Left ventricle myocardium inferior (tissue), 1 donor: ENCODE measurements around the gene ERCC4. TPM values are rescaled to one million over a fixed set of nuclear protein-coding genes. Genes with fewer than 3 reads are reported as not detected.
A peak's percentile ranks its signal among the peaks of the same experiment; 100 is the strongest.

Source experiments
- DNase-seq: peaks from one replicate; pipeline ENCODE4 v3.0.0-alpha.2; 2020
- H3K27ac ChIP-seq: fragments of 200-600 bp; replicated peaks from 2 replicates; pipeline ENCODE4 v1.8.0; 2021
- H3K27me3 ChIP-seq: fragments of 200-600 bp; 2 replicates; pipeline ENCODE4 v1.8.0; 2021; ENCODE audit warnings: low read depth
- H3K36me3 ChIP-seq: fragments of 200-600 bp; 2 replicates; pipeline ENCODE4 v1.8.0; 2021
- H3K4me1 ChIP-seq: fragments of 200-600 bp; 2 replicates; pipeline ENCODE4 v1.8.0; 2021
- H3K4me3 ChIP-seq: fragments of 200-600 bp; 2 replicates; pipeline ENCODE4 v1.8.0; 2021; ENCODE audit warnings: mild to moderate bottlenecking, moderate library complexity
- H3K9me3 ChIP-seq: fragments of 200-600 bp; replicated peaks from 2 replicates; pipeline ENCODE4 v1.8.0; 2021
- CTCF ChIP-seq: fragments of 200-600 bp; IDR thresholded peaks from 2 replicates; pipeline ENCODE4 v1.8.0; 2021; ENCODE audit warnings: antibody characterized with exemption, mild to moderate bottlenecking, borderline replicate concordance
- intact Hi-C: fragments of 100-400 bp; cut with micrococcal nuclease; formaldehyde crosslinking; loops from one replicate; pipeline ENCODE4 v1.11.0; 2022
- total RNA-seq: library from RNA; stranded (reverse); fragmentation: NEBNext Ultra II Directional; extraction: Animal tissue kit (Norgen Biotek cat#: 25700); gene quantifications from one replicate; pipeline ENCODE4 v1.2.1, GENCODE V29; 2021
- donor health status: DM: no; HTN: yes; CAD: no; lungs with severe emphysema.

Gene ERCC4
- total RNA-seq, 1 donor from 2014 or later = 8.2 TPM

- peaks cover 14% of the 10 kb centered on the region for H3K36me3 ChIP-seq
- intact Hi-C loops = loop anchor here (10.0 kb wide), 2 partner anchors 324 to 614 kb away; no protein-coding TSS in a partner anchor
- H3K9me3 ChIP-seq = no peaks in the 10 kb centered on the region
- no peak for TF ChIP-seq CTCF
- no peaks in the 10 kb centered on the region for H3K27me3 ChIP-seq
- H3K27ac ChIP-seq = peak overlapping the region; percentile 87
- peak overlapping the region; percentile 89 for H3K4me3 ChIP-seq
- DNase-seq = no peak
- H3K4me1 ChIP-seq = peaks cover 44% of the 10 kb centered on the region
Observed at GRCh38 chr16:13920510-13920818, 510 bp downstream of the ERCC4 start.

GRCh38 chr16:13921328-13921727 is 1.4 kb downstream of the ERCC4 start:
- peak overlapping the region; percentile 87 for H3K27ac ChIP-seq
- TF ChIP-seq CTCF = no peak
- no peaks in the 10 kb centered on the region for H3K9me3 ChIP-seq
- no peak overlapping the region for H3K4me3 ChIP-seq
- peaks cover 44% of the 10 kb centered on the region for H3K4me1 ChIP-seq
- intact Hi-C loops = loop anchor here (10.0 kb wide), 2 partner anchors 323 to 613 kb away; no protein-coding TSS in a partner anchor
- DNase-seq = no peak
- peaks cover 21% of the 10 kb centered on the region for H3K36me3 ChIP-seq
- no peaks in the 10 kb centered on the region for H3K27me3 ChIP-seq

GRCh38 chr16:13923703-13924298 is 3.8 kb downstream of the ERCC4 start:
- Histone ChIP-seq H3K9me3 (no peaks in the 10 kb centered on the region), H3K4me1 (peaks cover 44% of the 10 kb centered on the region), H3K27me3 (no peaks in the 10 kb centered on the region), H3K4me3 (no peak overlapping the region), H3K36me3 (peaks cover 31% of the 10 kb centered on the region), H3K27ac (no peak overlapping the region)
- intact Hi-C loops = loop anchor here (10.0 kb wide), 2 partner anchors 321 to 611 kb away; no protein-coding TSS in a partner anchor
- TF ChIP-seq CTCF = peak; percentile 75
- no peak for DNase-seq

GRCh38 chr16:13926464-13926863 is 6.5 kb downstream of the ERCC4 start:
- no peak overlapping the region for H3K4me3 ChIP-seq
- no peaks in the 10 kb centered on the region for H3K27me3 ChIP-seq
- DNase-seq = no peak
- H3K9me3 ChIP-seq = no peaks in the 10 kb centered on the region
- H3K36me3 ChIP-seq = peaks cover 40% of the 10 kb centered on the region
- peaks cover 21% of the 10 kb centered on the region for H3K4me1 ChIP-seq
- intact Hi-C loops = loop anchor here (10.0 kb wide), 2 partner anchors 318 to 608 kb away; no protein-coding TSS in a partner anchor
- H3K27ac ChIP-seq = no peak overlapping the region
- no peak for TF ChIP-seq CTCF

- Histone ChIP-seq H3K4me3 (no peak overlapping the region), H3K27me3 (no peaks in the 10 kb centered on the region), H3K9me3 (no peaks in the 10 kb centered on the region), H3K4me1 (peaks cover 17% of the 10 kb centered on the region), H3K27ac (no peak overlapping the region), H3K36me3 (peaks cover 44% of the 10 kb centered on the region)
- intact Hi-C loops = loop anchor here (10.0 kb wide), 2 partner anchors 318 to 608 kb away; no protein-coding TSS in a partner anchor
- TF ChIP-seq CTCF = no peak
- no peak for DNase-seq
Observed at GRCh38 chr16:13926891-13927290, 6.9 kb downstream of the ERCC4 start.
